NT2/D1 (cell line): ENCODE data around the gene SLC37A4.

Experiments used
- SUZ12 ChIP-seq: IDR thresholded peaks from 2 replicates; pipeline ENCODE4 v1.6.1; 2011; ENCODE audit not compliant: insufficient read length, insufficient read depth; ENCODE audit errors: extremely low read depth
- YY1 ChIP-seq: IDR thresholded peaks from 2 replicates; pipeline ENCODE4 v1.6.1; 2011; ENCODE audit not compliant: insufficient read length, insufficient read depth
- ZNF274 ChIP-seq: IDR thresholded peaks from 2 replicates; pipeline ENCODE4 v1.6.1; 2011; ENCODE audit warnings: mild to moderate bottlenecking, low read depth, low read length

GRCh38 chr11:119027561-119028345 lies 2.9 kb downstream of the SLC37A4 start:
- TF ChIP-seq YY1 (no peak), ZNF274 (no peak), SUZ12 (no peak)
